Activated CD4-positive, alpha-beta T cell treated with anti-CD3 and anti-CD28 coated beads, Interleukin-10, Interleukin-2, amounts not matched to agents 100 ng/mL and 50 ng/mL, durations not matched to agents 16 hours and 8 hours (primary cell): ENCODE results near the gene KIF18A.
"Not testable (repeated sequence)": the region's sequence is repeated elsewhere in the genome, so short reads cannot be mapped to it uniquely, and the experiment has no call there.

ENCODE experiments used
- DNase-seq: peaks from one replicate; pipeline ENCODE4 v3.0.0-alpha.2; 2020

Gene KIF18A

GRCh38 chr11:28105869-28106268 is 2.1 kb downstream of the KIF18A start:
- DNase-seq: no peak

GRCh38 chr11:28104984-28105383 is 3.0 kb downstream of the KIF18A start:
- DNase-seq: no peak

- DNase-seq: no peak
Observed at GRCh38 chr11:28104425-28104824, 3.5 kb downstream of the KIF18A start.

GRCh38 chr11:28102300-28102699 is 5.7 kb downstream of the KIF18A start:
- not testable (repeated sequence) for DNase-seq

GRCh38 chr11:28100665-28101064 is 7.3 kb downstream of the KIF18A start:
- DNase-seq: no peak

GRCh38 chr11:28099715-28100114 is 8.2 kb downstream of the KIF18A start:
- DNase-seq: no peak

- no peak for DNase-seq
Observed at GRCh38 chr11:28098257-28098656, 9.7 kb downstream of the KIF18A start.

GRCh38 chr11:28092786-28093185 is 15.2 kb downstream of the KIF18A start:
- DNase-seq: no peak

GRCh38 chr11:28090052-28090749 is 17.8 kb downstream of the KIF18A start:
- no peak for DNase-seq

- DNase-seq: no peak
Observed at GRCh38 chr11:28089378-28089777, 18.6 kb downstream of the KIF18A start.

GRCh38 chr11:28087693-28088092 is 20.3 kb downstream of the KIF18A start:
- DNase-seq: not testable (repeated sequence)

- DNase-seq: not testable (repeated sequence)
Observed at GRCh38 chr11:28087192-28087591, 20.8 kb downstream of the KIF18A start.

- DNase-seq: no peak
Observed at GRCh38 chr11:28086569-28086968, 21.4 kb downstream of the KIF18A start.

GRCh38 chr11:28083118-28083517 is 24.8 kb downstream of the KIF18A start:
- DNase-seq: no peak

GRCh38 chr11:28077521-28077920 is 30.4 kb downstream of the KIF18A start:
- no peak for DNase-seq

GRCh38 chr11:28072321-28072720 is 35.6 kb downstream of the KIF18A start:
- DNase-seq: no peak

GRCh38 chr11:28071305-28071704 is 36.7 kb downstream of the KIF18A start:
- DNase-seq: no peak

GRCh38 chr11:28058333-28058732 is 49.6 kb downstream of the KIF18A start:
- no peak for DNase-seq

- no peak for DNase-seq
Observed at GRCh38 chr11:28054821-28055220, 53.1 kb downstream of the KIF18A start.

- DNase-seq: no peak
Observed at GRCh38 chr11:28049338-28050216, 58.4 kb downstream of the KIF18A start.

- no peak for DNase-seq
Observed at GRCh38 chr11:28048812-28049211, 59.1 kb downstream of the KIF18A start.

GRCh38 chr11:28043930-28044709 is 63.8 kb downstream of the KIF18A start:
- no peak for DNase-seq

GRCh38 chr11:28040384-28040783 is 67.6 kb downstream of the KIF18A start:
- DNase-seq: no peak
